Jurkat, Clone E6-1 (cell line): ENCODE results near the gene PRPH2.

Experiments
- DNase-seq: peaks from one replicate; pipeline ENCODE4 v3.0.0-alpha.2; 2011; ENCODE audit warnings: low read depth, low spot score
- H3K4me3 ChIP-seq: 2 replicates; pipeline ENCODE4 v1.5.1; 2011; ENCODE audit warnings: mild to moderate bottlenecking, low read length, control low read depth, moderate library complexity

Gene PRPH2

GRCh38 chr6:42661540-42662153 lies 60.8 kb downstream of the PRPH2 start:
- H3K4me3 ChIP-seq, result no peak overlapping the region
- DNase-seq, result peak; percentile 54

- no peak overlapping the region for H3K4me3 ChIP-seq
- DNase-seq, result no peak
Measured at GRCh38 chr6:42659806-42660205, 62.6 kb downstream of the PRPH2 start.

GRCh38 chr6:42653851-42654250 lies 68.5 kb downstream of the PRPH2 start:
- no peak overlapping the region for H3K4me3 ChIP-seq
- DNase-seq, result no peak

- no peak overlapping the region for H3K4me3 ChIP-seq
- no peak for DNase-seq
Measured at GRCh38 chr6:42652024-42652746, 70.2 kb downstream of the PRPH2 start.
